ENCODE results near the gene STARD5. TPM values are rescaled to one million over a fixed set of nuclear protein-coding genes. Genes with fewer than 3 reads are reported as not detected.
A peak's percentile ranks its signal among the peaks of the same experiment; 100 is the strongest.

The STARD5 gene
- total and polyA plus RNA-seq, 9 of the 15 experiments (the other 6 are each of a cell fraction or from before 2014, with no cell fraction given) = 1.7 to 5.7 (median 2.2) TPM

DNA sequence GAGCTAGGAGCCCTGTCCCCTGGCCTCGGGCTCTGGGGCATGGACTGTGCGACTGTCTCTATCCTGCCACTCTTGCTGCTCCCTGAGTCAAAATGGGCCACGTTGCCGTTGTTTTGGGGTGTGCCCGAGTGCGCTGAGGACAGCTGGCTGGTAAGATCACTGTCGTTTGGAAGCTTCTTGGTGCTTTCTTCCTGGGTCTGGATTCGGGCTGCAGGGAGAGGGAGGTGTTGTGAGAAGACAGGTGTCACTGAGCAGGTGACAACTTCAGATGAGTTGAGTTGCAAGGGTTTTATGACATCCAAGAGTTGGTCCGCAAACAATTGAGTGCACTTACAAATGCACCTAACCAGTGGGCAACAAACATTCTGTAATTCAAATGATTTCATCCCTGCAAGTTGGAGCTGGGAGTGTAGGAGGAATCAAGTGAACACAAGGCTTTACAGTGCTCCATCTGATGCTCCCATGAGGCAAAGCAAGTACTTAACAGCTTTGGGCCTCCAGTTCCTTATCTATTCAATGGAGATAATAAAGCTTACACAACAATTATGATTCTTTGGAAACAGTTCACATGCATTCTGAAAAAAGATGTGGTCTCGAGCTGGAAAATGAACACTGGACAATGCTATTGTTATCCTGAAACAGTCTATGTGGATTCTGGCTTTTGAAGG, 11.0 kb upstream of the STARD5 start:
- H3K4me2 ChIP-seq (ENCODE audit: insufficient read depth, low read length) = no peak overlapping the region

More for the DNA sequence above, 11.0 kb upstream of the STARD5 start:
- no peaks in the 10 kb centered on the region for H4K20me1 ChIP-seq (replicated peaks; ENCODE audit: control insufficient read depth, insufficient read depth, low read length)
- 32% methylated on average over 9 of the region's 10 CpGs for WGBS (ENCODE audit: insufficient coverage, low coverage, missing lambda C conversion rate)
- H3K27me3 ChIP-seq (ENCODE audit: control insufficient read depth in 2 of 2, insufficient read depth in 2 of 2, low read length in 2 of 2) = peaks cover 0 to 14% of the 10 kb centered on the region in 2 experiments; a peak in 1 of 5 replicates
- no peaks in the 10 kb centered on the region for H3K36me3 ChIP-seq (ENCODE audit: control insufficient read depth, insufficient read depth, low read length)
- no peaks in the 10 kb centered on the region for H3K9me1 ChIP-seq (ENCODE audit: control insufficient read depth, insufficient read depth, low read length)
- ChIA-PET POLR2A (interaction anchor here (0.6 to 2.2 kb wide), 4 partner anchors 8 to 86 kb away, joined by 3 to 9 read pairs (median 4); partner anchors contain the start of gene STARD5), CTCF (ENCODE audit: low intra/inter-chr PET ratio) (interaction anchor here (0.9 kb wide), 1 partner anchor 357 kb away, joined by 4 read pairs; no protein-coding TSS in a partner anchor)
- no peaks in the 10 kb centered on the region for H3K79me2 ChIP-seq (ENCODE audit: control insufficient read depth, insufficient read depth, low read length)
- FAIRE-seq = no peak
- no peak overlapping the region for H3K27ac ChIP-seq (ENCODE audit: extremely low read depth, low read depth, low read length)
- no peaks in the 10 kb centered on the region for H3K9me3 ChIP-seq (replicated peaks; ENCODE audit: control insufficient read depth, insufficient read depth, low read depth, low read length)
- DNase-seq (ENCODE audit: extremely low read depth in 1 of 4, low spot score in 3 of 4) = no peak
- no TSS peak for BruUV-seq (replicated peaks)
- peaks cover 4 to 9% of the 10 kb centered on the region in 2 experiments; a peak in 2 of 5 replicates for H3K4me1 ChIP-seq (replicated peaks in 1 of 2; ENCODE audit: control insufficient read depth in 2 of 2, insufficient read depth in 2 of 2, low read length in 2 of 2)
- TF ChIP-seq CEBPG (CRISPR knock-in tag; IDR thresholded peaks at IDR 0.05) = no peak
- 0 out of 4 replicates have a peak, but pooled peaks of 1 of the 2 experiments have one; percentile 16 for TF ChIP-seq CEBPG (tag; conservative IDR thresholded peaks at IDR 0.05 in 1 of 2, IDR thresholded peaks at IDR 0.05 in 1 of 2)
- TF ChIP-seq, protein P1, sequence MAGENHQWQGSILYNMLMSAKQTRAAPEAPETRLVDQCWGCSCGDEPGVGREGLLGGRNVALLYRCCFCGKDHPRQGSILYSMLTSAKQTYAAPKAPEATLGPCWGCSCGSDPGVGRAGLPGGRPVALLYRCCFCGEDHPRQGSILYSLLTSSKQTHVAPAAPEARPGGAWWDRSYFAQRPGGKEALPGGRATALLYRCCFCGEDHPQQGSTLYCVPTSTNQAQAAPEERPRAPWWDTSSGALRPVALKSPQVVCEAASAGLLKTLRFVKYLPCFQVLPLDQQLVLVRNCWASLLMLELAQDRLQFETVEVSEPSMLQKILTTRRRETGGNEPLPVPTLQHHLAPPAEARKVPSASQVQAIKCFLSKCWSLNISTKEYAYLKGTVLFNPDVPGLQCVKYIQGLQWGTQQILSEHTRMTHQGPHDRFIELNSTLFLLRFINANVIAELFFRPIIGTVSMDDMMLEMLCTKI (IDR thresholded peaks at IDR 0.05; ENCODE audit: partially characterized antibody) = no peak
- intact Hi-C loops (cut with micrococcal nuclease) = loop anchor here (1.0 kb wide), 1 partner anchor 60 kb away; no protein-coding TSS in a partner anchor
- in situ Hi-C loops (cut with MboI) = no loop called here
- no peak for ATAC-seq
- H3K9ac ChIP-seq (ENCODE audit: insufficient read depth in 1 of 2, low read depth in 2 of 2, low read length in 2 of 2) = 0 out of 4 replicates have a peak overlapping the region, but pooled peaks of 1 of the 2 experiments have one; percentile 28
- no peak overlapping the region for H3K4me3 ChIP-seq
- no peak overlapping the region for H2AFZ ChIP-seq (ENCODE audit: low read depth, low read length)
